Aorta (tissue), 5 donors: ENCODE measurements around the gene GNG3. TPM values are rescaled to one million over a fixed set of nuclear protein-coding genes. Genes with fewer than 3 reads are reported as not detected.
"Not testable (repeated sequence)": the region's sequence is repeated elsewhere in the genome, so short reads cannot be mapped to it uniquely, and the experiment has no call there.

ENCODE experiments used
- ATAC-seq: fragments of 200-7000 bp; cut with Tn5 transposase; one replicate; pipeline ENCODE4 v1.9.1; 2022; ENCODE audit warnings: moderate library complexity; ENCODE audit not compliant: low FRiP score
- DNase-seq, 2 donors: peaks; one replicate each; pipeline ENCODE4 v3.0.0-alpha.2; 2020
- H3K27ac ChIP-seq, 2 donors: one replicate each; pipeline ENCODE4 v1.5.1; 2013; ENCODE audit warnings: low read length in 2 of 2, mild to moderate bottlenecking in 2 of 2, moderate library complexity in 2 of 2, control low read depth in 1 of 2, inconsistent platforms in 1 of 2, low read depth in 1 of 2
- H3K27me3 ChIP-seq, 2 donors: one replicate each; pipeline ENCODE4 v1.6.1; 2013; ENCODE audit warnings: control low read depth in 1 of 2, low read length in 1 of 2, mild to moderate bottlenecking in 1 of 2, moderate library complexity in 1 of 2; ENCODE audit not compliant: insufficient read depth in 2 of 2, control insufficient read depth in 1 of 2
- H3K36me3 ChIP-seq, 2 donors: one replicate each; pipeline ENCODE4 v1.6.1; 2013; ENCODE audit warnings: control low read depth in 1 of 2, low read length in 1 of 2, mild to moderate bottlenecking in 1 of 2; ENCODE audit not compliant: insufficient read depth in 2 of 2, control insufficient read depth in 1 of 2
- H3K4me1 ChIP-seq, 2 donors: one replicate each; pipeline ENCODE4 v1.6.1; 2013; ENCODE audit warnings: low read length in 2 of 2, control low read depth in 1 of 2, mild to moderate bottlenecking in 1 of 2, moderate library complexity in 1 of 2; ENCODE audit not compliant: insufficient read depth in 2 of 2, control insufficient read depth in 1 of 2
- H3K4me3 ChIP-seq, 2 donors: one replicate each; pipeline ENCODE4 v1.5.1; 2013; ENCODE audit warnings: low read length in 2 of 2, control low read depth in 1 of 2, mild to moderate bottlenecking in 1 of 2
- H3K9me3 ChIP-seq: one replicate; pipeline ENCODE4 v1.6.1; 2013; ENCODE audit warnings: mild to moderate bottlenecking, low read length; ENCODE audit not compliant: control insufficient read depth
- WGBS, 2 donors: extraction: QIAGEN DNeasy Blood & Tissue Kit; methylation state at CpG; one replicate each; pipeline ENCODE4 v1.1.7; 2013; 5-methylcytosine and 5-hydroxymethylcytosine counted together
- intact Hi-C, 2 donors: fragments of 100-400 bp; cut with DNase I; formaldehyde crosslinking; loops; one replicate each; pipeline versions ENCODE4 v1.14.2 to v1.15.0; 2022
- polyA plus RNA-seq, 2 donors: library from polyadenylated mRNA; stranded (reverse); fragments of 200-250 nt; gene quantifications; one replicate each; pipeline ENCODE4 v1.2.3, GENCODE V29; 2013
- total RNA-seq, 2 donors: library from RNA; stranded (reverse); fragmentation: NEBNext Ultra II Directional; extraction: Animal tissue kit (Norgen Biotek cat#: 25700); gene quantifications; one replicate each; pipeline ENCODE4 v1.2.1, GENCODE V29; 2021
- donor health status: healthy with polysubstance abuse.
- donor health status: Bipolar disorder and iron deficiency.
- donor health status: DM: no; HTN: no; CAD: no.
- donor health status: DM: no; HTN: no; CAD: no.
- donor health status: DM: yes; HTN: yes; CAD: no.

The GNG3 gene
- total and polyA plus RNA-seq, 4 donors = 0.33 TPM; not detected in 3

GRCh38 chr11:62671236-62671607, 36.3 kb upstream of the GNG3 start:
- Histone ChIP-seq H3K27me3 (no peaks in the 10 kb centered on the region), H3K36me3 (no peaks in the 10 kb centered on the region), H3K27ac (peak overlapping the region in 1 of 2 donors; percentile 28), H3K9me3 (no peaks in the 10 kb centered on the region), H3K4me1 (peaks cover 2 to 6% of the 10 kb centered on the region in 2 donors), H3K4me3 (peak overlapping the region; percentile 61 to 84)
- ATAC-seq = peak; percentile 45
- WGBS, 2 donors = 0% methylated on average over 17 of the region's 17 CpGs
- no peak for DNase-seq
- intact Hi-C loops = loop anchor here in 1 of 2 donors (5.0 kb wide), 1 partner anchor 36 kb away; the partner anchor contains the start of genes BSCL2 and GNG3

DNA sequence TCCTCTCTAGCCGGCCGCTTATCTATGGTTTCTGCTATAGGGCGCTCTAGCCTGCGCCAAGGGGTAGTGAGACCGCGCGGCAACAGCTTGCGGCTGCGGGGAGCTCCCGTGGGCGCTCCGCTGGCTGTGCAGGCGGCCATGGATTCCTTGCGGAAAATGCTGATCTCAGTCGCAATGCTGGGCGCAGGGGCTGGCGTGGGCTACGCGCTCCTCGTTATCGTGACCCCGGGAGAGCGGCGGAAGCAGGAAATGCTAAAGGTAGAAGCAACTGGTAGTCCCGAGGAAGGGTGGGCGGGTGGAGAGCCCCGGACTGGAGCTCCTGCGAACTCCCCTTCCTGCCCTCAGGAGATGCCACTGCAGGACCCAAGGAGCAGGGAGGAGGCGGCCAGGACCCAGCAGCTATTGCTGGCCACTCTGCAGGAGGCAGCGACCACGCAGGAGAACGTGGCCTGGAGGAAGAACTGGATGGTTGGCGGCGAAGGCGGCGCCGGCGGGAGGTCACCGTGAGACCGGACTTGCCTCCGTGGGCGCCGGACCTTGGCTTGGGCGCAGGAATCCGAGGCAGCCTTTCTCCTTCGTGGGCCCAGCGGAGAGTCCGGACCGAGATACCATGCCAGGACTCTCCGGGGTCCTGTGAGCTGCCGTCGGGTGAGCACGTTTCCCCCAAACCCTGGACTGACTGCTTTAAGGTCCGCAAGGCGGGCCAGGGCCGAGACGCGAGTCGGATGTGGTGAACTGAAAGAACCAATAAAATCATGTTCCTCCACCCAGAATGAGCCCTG, 35.7 kb upstream of the GNG3 start, which contains the start of the genes LBHD1 and UQCC3:
Gene LBHD1, minus strand, starts transcription at position 660 of the 782 bp plus-strand sequence. CDS start 2,236 bp downstream, outside the sequence.
Gene UQCC3, plus strand, starts transcription at position 66 of the 782 bp plus-strand sequence. Its CDS starts 73 bp downstream, at position 139.
- peak within 1 kb of the TSS; percentile 61 to 84 for H3K4me3 ChIP-seq
- H3K4me1 ChIP-seq = peaks cover 0 to under 1% of the 10 kb centered on the region in 2 donors
- no peaks in the 10 kb centered on the region for H3K9me3 ChIP-seq
- intact Hi-C loops = loop anchor here in 1 of 2 donors (5.0 kb wide), 1 partner anchor 36 kb away; the partner anchor contains the start of genes BSCL2 and GNG3
- H3K36me3 ChIP-seq = peaks cover 0 to 3% of the 10 kb centered on the region in 2 donors
- WGBS, 2 donors = 0 to 1% methylated on average over 59 of the region's 59 CpGs
- peak; percentile 82 to 89 for DNase-seq
- no peaks in the 10 kb centered on the region for H3K27me3 ChIP-seq
- peak; percentile 92 for ATAC-seq
- H3K27ac ChIP-seq = peak within 1 kb of the TSS; percentile 1 to 63

DNA sequence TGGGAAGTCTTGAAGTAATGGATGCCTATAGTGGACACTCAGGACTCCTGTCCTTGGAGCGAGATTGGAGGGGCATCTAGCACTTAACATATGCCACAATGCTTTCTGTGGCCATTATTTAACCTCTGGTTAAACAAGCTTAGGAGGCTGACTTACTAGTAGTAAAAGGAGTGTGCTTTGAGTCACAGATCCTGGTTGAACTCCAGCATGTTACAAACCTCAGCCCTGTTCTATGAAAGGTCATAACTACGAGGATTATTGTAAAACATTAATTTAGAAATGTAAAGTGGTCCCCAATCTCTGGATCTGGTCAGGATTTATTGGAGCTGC, 34.3 kb upstream of the GNG3 start:
- Histone ChIP-seq H3K27ac (no peak overlapping the region), H3K9me3 (no peaks in the 10 kb centered on the region), H3K36me3 (peaks cover 0 to 3% of the 10 kb centered on the region in 2 donors), H3K27me3 (no peaks in the 10 kb centered on the region), H3K4me3 (no peak overlapping the region), H3K4me1 (no peaks in the 10 kb centered on the region)
- DNase-seq (no peak), ATAC-seq (no peak)
- 76 to 81% methylated on average over 2 of the region's 2 CpGs for whole genome bisulfite sequencing, 2 donors
- intact Hi-C loops = loop anchor here in 1 of 2 donors (5.0 kb wide), 1 partner anchor 34 kb away; the partner anchor contains the start of genes BSCL2 and GNG3

DNA sequence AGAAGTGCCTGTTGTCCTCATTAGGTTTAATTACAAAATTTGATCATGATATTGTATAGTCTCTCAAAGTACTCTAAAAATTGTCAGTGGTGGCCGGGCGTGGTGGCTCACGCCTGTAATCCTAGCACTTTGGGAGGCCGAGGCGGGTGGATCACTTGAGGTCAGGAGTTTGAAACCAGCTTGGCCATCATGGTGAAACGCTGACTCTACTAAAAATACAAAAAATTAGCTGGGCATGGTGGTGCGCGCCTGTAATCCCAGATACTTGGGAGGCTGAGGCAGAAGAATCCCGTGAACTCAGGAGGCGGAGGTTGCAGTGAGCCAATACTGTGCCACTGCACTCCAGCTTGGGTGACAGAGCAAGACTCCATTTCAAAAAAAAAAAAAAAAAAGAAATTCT, 32.1 kb upstream of the GNG3 start:
- 91% methylated on average over 10 of the region's 10 CpGs for WGBS, 2 donors
- H3K27me3 ChIP-seq, H3K4me3 ChIP-seq, DNase-seq, H3K36me3 ChIP-seq, H3K27ac ChIP-seq, H3K4me1 ChIP-seq, intact Hi-C loops, ATAC-seq, H3K9me3 ChIP-seq: not testable (repeated sequence)

- H3K9me3 ChIP-seq = no peaks in the 10 kb centered on the region
- H3K4me1 ChIP-seq = no peaks in the 10 kb centered on the region
- ATAC-seq = no peak
- no peak for DNase-seq
- H3K36me3 ChIP-seq = peaks cover 0 to 3% of the 10 kb centered on the region in 2 donors
- 51 to 54% methylated on average over 6 of the region's 6 CpGs for WGBS, 2 donors
- intact Hi-C loops = no loop called here
- H3K27ac ChIP-seq = no peak overlapping the region
- H3K27me3 ChIP-seq = no peaks in the 10 kb centered on the region
- no peak overlapping the region for H3K4me3 ChIP-seq
Observed at GRCh38 chr11:62676698-62677097, 30.8 kb upstream of the GNG3 start.

- intact Hi-C loops = no loop called here
- H3K27me3 ChIP-seq = no peaks in the 10 kb centered on the region
- H3K4me1 ChIP-seq = no peaks in the 10 kb centered on the region
- no peak overlapping the region for H3K27ac ChIP-seq
- H3K4me3 ChIP-seq = no peak overlapping the region
- DNase-seq (no peak), ATAC-seq (no peak)
- WGBS, 2 donors = 76 to 81% methylated on average over 6 of the region's 6 CpGs
- peaks cover 0 to 3% of the 10 kb centered on the region in 2 donors for H3K36me3 ChIP-seq
- no peaks in the 10 kb centered on the region for H3K9me3 ChIP-seq
Observed at GRCh38 chr11:62677156-62677555, 30.3 kb upstream of the GNG3 start.

- intact Hi-C loops = no loop called here
Observed at GRCh38 chr11:62677714-62678113, 29.8 kb upstream of the GNG3 start.

GRCh38 chr11:62678433-62678769, 29.1 kb upstream of the GNG3 start:
- WGBS, 2 donors = 3% methylated on average over 16 of the region's 16 CpGs
- peak overlapping the region; percentile 68 to 93 for H3K27ac ChIP-seq
- peak overlapping the region; percentile 87 to 88 for H3K4me3 ChIP-seq
- DNase-seq (no peak), ATAC-seq (peak; percentile 20)
- no peaks in the 10 kb centered on the region for H3K9me3 ChIP-seq
- no peaks in the 10 kb centered on the region for H3K27me3 ChIP-seq
- no peaks in the 10 kb centered on the region for H3K4me1 ChIP-seq
- intact Hi-C loops = no loop called here
- peaks cover 0 to 3% of the 10 kb centered on the region in 2 donors for H3K36me3 ChIP-seq

More at GRCh38 chr11:62677714-62678113, 29.8 kb upstream of the GNG3 start:
- no peak overlapping the region for H3K27ac ChIP-seq
- ATAC-seq = no peak
- no peak for DNase-seq
- no peak overlapping the region for H3K4me3 ChIP-seq
- 82 to 85% methylated on average over 15 of the region's 15 CpGs for WGBS, 2 donors
- H3K36me3 ChIP-seq = peaks cover 0 to 3% of the 10 kb centered on the region in 2 donors
- H3K27me3 ChIP-seq = no peaks in the 10 kb centered on the region
- H3K4me1 ChIP-seq = no peaks in the 10 kb centered on the region
- no peaks in the 10 kb centered on the region for H3K9me3 ChIP-seq
